Measurements from ENCODE around the gene KRCC1.
A peak's percentile ranks its signal among the peaks of the same experiment; 100 is the strongest.

KRCC1 gene

DNA sequence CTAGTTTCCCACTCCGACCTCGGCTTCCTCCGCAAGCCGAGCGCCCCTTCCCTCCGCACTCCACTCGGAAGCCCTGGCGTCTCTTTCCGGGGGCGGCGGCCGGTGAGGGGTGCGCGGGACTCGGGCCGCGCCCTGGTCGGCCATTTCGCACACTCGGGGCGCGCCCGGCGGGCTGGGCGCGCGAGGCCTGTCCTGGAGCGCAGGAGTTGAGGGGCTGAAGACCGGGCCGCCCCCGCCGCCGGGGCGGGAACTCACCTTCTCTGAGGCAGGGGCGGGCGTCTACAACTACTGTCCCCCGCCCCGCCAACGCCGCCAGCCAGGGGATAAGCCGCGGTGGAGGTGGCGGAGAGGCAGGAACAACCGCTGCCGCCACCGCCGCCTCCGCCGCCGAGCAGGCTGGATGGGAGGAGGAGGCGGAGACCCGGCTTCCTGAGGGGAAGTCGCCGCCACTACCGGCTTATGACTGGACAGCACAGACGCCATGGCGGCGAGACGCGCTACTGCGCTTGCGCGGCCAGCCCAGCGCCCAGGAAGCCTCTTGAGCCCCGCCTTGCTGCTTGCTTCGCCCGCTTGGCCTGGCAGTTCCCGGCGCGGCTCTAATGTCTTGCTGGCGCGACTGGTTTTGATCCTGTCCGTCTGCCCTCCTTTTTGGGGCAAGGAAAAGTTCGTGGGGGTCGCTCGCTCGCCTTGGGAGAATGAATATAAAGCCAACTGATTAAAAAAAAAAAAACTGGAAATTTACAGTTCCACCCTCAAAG, at the start of gene KRCC1:
KRCC1 (minus strand) TSS at position 413 of the 758 bp plus-strand sequence. CDS start 27,220 bp downstream, outside the sequence.
- DNase-seq, result peak; percentile 98

DNA sequence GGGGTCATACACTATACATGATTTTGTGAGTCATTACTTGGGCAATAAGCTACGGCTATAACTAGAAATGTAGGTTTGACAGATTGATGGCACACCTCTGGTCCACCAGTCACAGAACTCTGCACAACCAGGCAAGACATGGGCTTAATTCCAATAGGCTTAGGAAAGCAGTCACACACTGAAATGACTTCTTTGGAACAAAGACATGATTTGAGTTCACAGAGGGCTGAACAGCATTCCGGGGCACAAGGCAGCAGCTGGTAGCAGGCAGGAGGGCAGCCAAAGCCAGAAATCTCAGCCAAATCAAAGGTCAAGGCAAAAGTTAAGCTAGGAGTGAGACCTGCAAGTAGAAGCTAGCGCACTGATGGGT, 44.9 kb upstream of the KRCC1 start:
- DNase-seq, result no peak

DNA sequence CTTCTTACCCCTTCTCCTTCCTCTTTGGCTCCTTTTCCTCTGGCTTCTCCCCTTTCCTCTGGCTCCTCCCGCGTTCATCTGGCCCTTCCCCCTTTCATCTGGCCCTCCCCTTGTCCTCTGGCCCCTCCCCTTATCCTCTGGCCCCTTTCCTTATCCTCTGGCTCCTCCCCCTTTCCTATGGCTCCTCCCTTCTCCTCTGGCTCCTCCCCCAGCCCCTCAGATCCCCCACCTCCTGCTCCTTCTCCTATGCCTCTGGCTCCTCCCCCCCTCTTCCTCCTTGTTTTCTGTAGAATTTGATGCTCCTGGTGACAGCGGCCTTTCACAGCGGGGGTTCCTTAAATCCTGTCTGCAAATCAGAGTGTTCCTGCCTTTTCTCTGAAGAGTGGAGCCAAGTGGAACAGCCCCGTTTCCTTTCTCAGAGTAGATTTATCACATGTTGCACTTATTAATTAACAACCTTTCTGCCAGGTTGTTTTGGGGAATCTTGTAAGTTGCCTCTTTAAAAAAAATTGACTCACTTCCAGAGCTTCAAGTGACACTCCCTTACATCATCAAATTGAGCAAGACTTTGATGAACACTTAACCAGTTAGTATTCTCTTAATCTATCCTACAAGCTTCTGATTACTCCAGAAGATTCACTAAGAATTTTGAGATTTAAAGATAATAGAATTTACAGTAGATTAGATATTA, 44.4 kb upstream of the KRCC1 start:
- peak; percentile 43 for DNase-seq

DNA sequence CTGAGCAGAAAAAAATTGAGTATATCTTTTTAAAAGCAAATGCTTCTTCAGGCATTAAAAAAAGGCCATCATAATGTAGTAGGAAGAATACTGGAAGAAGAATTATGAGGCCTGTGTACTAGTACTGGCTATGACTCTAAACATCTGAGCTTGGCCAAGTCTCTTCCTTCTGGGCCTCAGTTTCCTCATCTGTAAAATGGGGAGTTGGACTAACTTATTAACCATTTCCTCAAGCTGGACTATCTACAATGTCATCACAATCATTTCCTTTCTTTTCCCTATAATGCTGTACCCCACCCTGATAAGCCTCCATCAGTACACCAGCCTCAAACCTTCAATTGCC, 42.9 kb upstream of the KRCC1 start:
- no peak for DNase-seq

DNA sequence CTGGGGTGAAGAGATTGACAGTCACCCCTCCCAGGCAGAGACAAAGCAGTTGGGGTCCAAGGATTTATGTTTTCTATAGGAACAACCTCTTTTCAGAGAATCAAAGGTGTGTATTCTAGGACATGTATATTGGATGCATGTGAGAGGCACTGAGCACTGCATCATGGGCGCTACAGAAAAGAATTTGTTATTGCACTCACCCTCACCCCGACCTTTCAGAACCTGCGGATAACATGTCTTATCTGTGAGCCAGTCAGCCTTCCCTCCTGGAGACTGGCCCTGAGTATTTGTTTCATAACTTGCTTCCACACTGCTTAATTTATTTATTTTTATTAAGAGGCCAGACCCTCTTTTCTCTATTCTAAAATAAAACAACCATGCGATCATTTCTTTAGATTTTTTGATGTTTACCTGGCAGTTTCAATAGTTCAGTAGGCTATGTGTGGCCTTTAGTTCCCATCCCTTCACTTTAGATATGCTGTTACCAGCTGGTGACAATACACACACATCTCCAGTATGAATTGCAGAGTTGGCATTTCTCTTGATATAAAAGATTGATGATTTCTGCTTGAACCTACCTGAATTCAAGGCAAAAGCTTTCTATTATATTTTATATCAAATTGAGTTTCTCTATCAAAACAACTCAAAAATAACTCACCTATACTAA, 42.4 kb upstream of the KRCC1 start:
- DNase-seq, result no peak

DNA sequence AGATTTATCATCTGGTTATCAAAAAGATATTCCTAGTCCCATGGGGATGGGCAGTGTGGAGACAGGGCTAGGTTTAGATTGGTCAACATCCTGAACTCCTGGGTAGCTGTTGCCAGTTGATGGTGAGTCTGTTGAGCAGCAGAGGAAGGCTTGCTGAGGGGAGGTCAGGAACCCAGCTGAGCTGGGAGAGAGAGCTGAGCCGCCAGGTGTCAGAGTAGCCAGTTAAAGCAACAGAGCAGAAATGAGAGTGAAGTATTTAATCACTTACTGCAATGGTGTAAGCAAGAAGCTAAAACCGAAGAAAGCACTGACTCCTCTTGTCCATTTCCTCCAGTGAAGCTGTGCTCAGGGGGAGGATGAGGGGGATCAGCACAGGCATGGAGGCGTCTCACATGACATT, 41.6 kb upstream of the KRCC1 start:
- DNase-seq, result no peak

DNA sequence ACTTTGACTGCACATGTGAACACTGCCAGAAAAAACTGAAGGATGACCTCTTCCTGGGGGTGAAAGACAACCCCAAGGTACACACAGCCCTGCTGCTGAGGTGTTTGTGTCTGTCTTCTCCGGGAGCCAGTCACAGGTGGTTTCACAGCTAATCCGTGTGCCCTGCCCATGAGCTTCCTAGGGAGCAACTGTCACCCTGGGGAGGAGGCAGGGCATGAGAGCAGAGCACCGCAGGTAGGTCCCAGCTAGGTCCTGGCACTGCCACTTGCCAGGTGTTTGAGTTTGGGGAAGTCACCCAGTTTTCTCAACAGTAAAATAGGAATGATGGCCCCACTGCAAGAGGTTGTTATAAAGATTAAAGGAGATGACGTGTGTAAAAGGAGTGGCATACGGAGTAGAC, 41.1 kb upstream of the KRCC1 start:
- DNase-seq, result no peak

DNA sequence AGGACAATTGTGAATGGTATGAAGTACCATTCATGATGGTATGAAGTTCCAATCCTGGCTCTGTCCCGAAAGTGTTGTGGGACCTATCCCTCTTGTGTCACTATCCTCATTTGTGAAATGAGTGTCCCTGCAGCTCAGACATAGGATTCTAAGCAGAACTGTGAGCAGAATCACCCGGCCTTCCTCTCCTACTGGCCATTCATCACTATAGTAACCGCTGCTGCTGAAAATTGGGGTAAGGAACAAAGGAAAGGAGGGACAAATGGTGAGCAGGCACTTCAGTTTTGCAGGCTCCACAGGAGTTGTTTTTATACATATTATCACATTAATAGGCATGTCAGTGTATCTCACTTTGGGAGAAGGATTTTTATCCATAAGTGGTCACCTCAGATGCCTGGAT, 39.4 kb upstream of the KRCC1 start:
- DNase-seq, result no peak

DNA sequence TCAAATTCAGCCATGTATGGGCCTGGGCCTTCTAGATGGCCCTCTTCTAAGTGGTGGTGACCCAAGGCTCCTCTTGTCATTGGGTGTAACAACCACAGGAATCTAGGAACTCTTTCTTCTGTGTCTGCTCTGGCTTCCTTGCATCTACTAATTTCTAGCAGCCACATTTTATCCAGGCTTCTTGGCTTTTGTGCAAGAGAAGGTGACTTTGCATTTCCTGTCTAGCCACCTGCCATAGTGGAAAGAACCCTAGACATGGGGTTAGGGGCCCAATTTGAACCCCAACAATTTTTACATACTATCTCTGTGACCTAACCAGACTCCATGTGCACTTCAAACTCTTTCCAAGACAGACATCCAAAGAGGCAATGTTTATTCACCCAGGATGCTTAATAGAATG, 37.2 kb upstream of the KRCC1 start:
- no peak for DNase-seq

DNA sequence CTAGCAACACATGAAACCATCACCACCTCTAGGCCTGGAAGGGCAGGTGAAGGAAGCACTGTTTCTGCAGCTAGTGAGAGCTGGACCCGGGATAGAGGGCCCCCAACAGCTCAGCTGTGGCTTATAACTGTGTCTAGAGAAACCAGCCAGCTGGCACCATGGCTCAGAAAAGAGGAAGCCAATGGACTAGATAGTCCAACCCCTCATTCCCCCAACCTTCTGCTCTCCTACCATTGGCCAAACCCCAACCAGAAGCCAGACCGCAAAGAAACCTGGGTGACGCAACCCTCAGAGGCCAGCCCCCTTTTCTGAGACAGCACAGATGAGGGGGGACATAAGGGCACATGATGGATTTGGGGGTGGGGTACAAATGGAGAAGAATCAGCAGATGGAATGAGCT, 36.4 kb upstream of the KRCC1 start:
- no peak for DNase-seq

DNA sequence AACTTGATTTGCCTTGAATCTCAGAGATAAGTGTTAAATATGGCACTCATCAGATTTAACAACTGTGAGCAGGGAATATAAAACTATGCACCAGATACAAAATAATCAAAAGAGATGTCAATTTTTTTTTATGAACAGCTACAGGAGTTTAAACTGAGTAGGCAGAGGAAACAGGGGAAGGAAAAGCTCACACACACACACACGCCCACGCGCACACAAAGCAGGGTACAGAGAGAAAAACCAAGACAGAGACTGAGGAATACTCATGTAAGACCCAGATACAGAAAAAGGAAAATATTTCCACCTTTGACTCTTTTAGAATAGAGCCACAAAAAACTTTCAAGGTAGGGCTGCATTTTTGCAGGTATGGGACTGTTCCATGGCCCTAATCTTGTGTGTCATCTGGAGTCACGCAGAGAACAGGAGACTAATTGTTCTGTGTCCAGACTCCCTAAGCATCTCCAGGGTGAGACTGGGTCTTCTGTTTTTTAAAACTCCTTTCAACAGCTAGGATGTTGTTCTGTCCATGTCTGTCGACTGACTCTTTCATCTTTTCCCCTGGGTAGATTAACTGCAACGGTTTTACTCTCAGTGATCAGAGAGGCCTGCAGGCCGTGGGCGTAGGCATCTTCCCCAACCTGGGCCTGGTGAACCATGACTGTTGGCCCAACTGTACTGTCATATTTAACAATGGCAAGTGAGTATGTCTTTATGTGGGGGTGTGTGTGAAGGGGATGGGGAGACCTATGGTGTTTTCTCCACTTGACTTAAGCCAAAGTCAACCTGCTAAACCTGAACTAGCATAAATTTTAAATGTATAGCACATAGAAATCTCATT, 35.1 kb upstream of the KRCC1 start:
- peak; percentile 10 for DNase-seq

DNA sequence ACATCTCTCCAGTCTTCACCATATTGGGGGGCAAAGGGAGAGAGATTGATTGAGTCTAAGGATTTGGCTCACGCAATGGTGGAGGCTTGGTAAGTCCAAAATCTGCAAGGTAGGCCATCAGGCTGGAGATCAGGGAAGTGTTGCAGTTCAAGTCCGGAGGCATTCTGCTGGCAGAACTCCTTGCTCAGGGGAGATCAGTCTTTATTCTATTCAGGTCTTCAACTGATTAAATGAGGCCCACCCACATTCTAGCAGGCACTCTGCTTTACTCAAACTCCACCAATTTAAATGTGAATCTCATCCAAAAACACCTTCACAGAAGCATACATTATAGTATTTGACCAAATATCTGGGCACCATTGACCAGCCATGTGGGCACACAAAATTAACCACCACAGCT, 33.4 kb upstream of the KRCC1 start:
- DNase-seq, result no peak

DNA sequence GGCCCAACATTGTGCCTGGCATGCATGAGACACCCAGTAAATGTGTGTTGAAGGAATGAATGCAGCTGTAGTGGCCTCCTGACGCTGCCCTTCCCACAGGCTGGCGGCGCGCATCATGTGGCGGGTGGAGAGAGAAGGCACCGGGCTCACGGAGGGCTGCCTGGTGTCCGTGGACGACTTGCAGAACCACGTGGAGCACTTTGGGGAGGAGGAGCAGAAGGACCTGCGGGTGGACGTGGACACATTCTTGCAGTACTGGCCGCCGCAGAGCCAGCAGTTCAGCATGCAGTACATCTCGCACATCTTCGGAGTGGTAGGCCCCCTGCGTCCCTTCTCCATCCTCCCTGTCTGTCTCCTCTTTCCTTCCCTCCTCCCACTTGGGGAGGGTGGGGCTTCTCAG, 32.2 kb upstream of the KRCC1 start:
- no peak for DNase-seq

DNA sequence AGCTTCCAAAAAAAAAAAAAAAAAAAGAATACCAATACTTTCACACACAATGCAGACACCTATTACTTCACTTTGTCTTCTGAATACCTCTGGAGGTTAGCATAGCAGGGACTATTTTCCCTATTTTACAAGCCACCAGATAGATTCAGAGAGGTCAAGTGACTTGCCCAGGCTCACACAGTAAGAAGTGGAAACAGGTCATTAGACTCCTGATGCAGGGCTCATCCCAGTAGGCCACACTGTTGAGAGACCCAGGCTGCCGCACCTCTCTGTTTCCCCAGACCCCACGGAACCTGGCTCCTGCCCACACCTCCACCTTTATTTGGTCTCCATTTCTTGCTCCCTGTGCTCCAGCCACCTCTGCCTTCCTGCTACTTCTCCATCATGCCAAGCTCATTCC, 31.5 kb upstream of the KRCC1 start:
- no peak for DNase-seq

DNA sequence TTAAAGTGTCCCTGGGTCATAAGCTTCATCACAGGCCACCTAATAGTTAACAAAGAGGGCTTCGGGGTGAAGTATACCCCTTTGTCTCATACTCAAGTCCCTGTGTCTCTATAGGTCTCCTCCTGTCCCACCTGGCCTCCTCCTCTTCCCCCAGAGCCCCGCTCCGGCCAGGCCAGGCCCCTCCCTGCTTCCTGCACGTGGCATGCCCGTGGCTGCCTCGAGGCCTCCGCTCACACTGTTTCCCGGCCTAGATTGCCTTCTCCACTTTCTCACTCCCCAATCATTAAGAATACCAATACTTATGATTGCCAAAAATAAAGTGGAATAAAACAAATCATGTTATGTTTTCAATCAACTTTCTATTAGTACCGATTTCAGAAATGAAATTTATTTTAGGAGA, 30.8 kb upstream of the KRCC1 start:
- no peak for DNase-seq

DNA sequence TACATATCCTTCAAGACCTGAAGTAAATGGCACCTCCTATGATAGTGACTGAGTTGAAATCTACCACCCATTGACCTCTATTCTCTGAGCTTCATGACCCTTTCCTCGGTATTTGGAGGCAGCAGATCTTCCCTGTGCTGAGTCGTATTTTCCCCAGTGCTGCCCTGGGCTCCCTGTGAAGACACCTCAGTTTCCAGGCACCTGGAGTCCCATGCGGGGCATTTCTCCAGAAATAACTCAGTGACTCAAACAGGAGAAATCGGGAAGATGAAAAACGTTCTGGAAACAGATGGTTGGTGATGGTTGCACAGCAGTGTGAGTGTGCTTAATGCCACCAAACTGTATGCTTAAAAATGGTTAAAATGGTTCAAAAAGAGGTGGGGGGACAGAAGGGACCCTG, 30.0 kb upstream of the KRCC1 start:
- no peak for DNase-seq

DNA sequence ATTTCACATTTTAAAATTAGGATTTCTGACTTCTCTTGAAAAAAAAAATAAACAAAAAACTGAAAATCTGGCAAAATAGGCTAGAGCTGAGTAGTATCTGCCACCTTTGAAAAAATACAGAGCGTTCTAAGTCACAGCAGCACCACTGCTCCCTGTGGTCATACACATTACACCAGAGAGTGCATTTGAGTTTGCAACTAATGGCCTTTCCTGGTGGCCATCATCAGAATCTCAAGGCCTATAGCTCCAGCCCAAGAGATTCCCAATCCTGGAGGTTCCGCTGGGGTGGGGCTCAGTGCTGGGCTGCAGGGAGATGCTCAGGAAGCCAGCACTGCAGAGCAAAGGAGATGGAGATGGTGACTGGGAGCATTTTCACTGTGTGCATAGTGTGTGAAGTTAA, 29.5 kb upstream of the KRCC1 start:
- DNase-seq, result no peak

DNA sequence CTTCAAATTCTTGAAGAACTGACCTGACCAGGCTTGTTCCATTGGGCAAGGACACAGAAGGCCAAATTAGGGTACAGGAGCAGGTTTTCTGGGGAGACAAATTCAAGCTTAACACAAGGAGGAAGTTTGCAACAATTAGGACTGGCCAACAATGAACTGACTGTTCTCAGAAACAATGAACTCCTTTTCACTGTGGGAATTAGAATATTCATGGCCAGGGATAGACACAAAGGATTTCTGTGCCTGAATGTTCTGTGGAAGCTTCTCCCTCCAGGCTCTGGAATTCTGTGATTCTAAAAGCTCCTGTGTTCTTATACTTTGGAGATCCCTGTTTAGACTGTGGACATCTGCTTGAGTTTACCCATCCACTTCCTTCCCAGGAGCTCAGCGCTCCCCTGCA, 27.2 kb upstream of the KRCC1 start:
- DNase-seq, result no peak

DNA sequence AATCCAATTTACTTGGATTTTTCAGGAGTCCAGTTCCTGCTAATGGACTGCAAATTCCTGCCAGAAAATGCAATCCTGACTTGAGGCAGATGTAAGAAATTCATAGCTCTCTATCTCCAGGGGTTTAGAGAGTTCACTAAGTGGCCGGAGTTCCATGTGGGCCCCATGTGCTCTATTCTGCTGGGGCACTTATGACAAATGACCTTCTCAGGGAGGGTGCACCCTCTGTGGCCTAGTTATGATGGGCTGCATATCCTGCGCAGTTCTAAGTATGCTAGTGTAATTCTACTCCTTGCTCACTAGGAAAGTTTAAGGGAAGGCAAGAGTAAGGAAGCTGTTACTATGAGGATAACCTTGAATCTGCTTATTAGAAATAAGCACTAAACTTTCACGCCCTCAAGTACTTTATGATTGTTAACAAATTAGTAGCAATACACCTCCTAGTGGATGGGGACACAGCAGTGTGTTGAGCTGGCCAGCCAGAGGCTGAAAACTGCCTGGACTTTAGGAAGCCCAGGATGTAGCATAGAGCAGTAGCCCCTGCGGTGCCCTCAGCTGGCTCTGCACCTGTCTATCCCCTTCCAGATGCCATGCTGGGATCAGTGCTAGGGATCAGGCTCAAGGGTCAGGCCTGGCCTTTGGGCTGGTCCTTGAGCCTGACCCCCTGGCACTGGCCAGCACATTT, 26.5 kb upstream of the KRCC1 start:
- no peak for DNase-seq

DNA sequence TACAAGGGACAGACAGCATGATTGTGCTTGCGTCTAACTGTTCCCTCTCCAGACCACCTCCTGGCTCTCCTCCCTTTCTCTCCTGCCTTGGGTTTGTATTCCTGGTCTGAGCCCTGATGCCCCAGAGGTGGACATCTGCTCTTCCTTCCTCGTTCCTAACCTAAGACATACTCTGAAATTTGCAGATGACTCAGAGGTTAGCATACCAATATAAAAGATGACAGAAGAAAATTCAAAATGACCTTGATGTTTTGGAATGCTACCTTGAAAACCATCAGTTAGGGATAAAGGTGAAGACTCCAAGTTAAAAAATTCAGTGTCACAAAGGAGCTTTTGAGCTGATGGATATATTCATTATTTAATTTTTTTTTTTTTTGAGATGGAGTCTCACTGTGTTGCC, 25.0 kb upstream of the KRCC1 start:
- DNase-seq, result no peak

DNA sequence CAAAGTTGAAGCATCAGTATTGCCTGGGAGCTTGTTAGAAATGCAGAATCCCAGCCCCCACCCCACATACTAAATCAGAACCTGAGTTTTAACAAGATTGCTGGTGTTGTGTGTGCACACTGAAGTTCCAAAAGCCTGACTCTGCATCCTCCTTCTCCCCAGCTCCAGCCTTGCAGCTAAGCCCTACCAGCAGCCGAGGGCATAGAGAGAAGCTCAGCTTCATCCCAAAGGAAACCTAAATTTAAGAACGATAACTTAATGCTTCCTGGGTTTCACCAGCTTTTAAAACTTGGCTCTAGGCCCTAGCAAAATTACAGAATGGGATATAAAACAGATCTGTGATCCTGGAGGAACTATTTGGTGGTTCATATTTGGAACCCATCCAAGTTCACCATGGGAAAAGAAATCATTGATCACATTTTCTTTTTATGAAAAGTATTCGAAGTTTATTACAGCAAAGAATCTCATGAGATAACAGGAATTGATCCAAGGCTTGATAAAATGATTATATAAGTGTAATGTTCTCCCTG, 23.1 kb upstream of the KRCC1 start:
- no peak for DNase-seq

DNA sequence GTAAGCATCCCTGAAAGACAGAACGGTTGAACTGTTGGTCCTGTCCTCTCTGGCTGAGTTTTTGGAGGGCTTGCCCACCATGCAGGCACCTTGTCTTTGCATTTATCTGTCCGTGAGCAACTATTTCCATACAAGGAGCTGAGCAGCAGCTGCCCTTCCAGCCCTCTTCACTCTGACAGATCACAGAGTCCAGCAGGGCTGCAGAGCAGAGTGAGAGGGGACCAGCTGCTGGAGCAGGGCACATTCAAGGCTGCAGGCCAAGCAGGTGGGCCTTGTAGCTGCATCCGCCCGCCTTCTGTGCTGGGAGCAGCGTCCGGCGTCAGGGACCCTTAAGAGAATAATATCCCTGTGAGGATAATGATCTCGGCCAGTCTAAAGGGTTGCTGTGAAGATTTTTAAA, 21.5 kb upstream of the KRCC1 start:
- no peak for DNase-seq

DNA sequence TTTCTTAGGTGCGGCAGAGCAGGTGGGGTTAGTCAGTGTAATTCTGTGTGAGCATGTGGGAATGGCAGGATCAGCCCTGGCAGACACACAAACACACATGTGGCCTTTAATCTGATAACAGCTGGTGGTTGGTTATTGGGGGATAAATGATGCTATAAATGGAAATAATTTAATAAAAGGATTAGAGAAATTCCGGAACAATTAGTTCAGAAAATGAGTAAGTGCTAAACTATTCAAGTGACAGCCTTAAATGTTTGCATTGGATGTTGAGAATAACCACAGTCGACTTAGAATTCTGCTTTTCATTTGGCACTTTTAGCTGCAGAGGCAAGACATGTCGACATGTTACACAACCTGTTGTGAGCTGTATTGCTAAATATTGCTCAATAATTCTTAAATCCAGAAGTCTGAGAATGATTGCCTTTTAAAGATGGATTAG, 19.3 kb upstream of the KRCC1 start:
- DNase-seq, result peak; percentile 63
